IPS-NIHi7 (cell line): Measurements from ENCODE around the gene LRRTM1.

Experiments
- DNase-seq: peaks from one replicate; pipeline ENCODE4 v3.0.0; 2012; ENCODE audit warnings: mixed read lengths; ENCODE audit errors: extremely low spot score

Gene LRRTM1

GRCh38 chr2:80303909-80304837 lies at the start of gene LRRTM1:
LRRTM1 (minus strand) TSS chr2:80304752; CDS start chr2:80303819, 933 bp downstream.
- peak; percentile 56 for DNase-seq

DNA sequence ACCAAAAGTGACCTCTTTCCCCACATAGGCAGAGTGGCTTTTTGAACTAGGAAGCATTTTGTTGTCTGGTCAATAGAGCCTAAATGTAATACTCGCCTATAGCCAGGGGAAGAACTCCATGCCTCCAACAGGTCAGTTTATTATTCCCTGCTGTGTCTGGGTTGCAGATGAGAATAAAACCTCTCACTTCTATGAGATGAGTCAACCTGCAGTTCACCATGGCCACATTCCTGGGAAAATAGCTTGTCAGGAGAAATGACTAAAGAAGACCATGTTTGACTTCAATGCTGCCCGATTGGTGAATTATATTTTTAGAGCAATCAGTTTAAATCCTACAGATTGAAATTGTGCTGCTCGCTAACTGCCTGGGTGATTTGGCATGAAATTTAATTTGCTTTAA lies 46.7 kb upstream of the LRRTM1 start:
- DNase-seq, result no peak

GRCh38 chr2:80348953-80349352 lies 44.4 kb upstream of the LRRTM1 start:
- DNase-seq, result no peak

DNA sequence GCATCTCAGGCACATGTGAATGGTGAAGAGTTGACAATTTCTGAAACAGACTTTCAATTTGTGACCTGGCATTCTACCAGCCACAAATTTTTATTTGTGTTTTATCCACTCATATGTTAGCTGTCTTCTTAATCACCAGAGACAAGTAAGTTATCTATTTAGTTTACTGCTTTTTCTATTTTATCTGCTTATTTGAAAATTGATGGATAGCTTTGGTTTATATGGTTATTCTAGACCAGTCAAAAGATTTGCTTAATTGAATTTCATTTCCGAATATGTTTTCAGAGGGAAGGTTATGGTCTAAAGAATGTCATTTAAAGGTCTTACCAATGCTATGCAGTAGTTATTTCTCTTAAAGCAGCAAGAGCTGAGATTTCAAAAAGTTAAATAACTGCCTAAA lies 43.5 kb upstream of the LRRTM1 start:
- DNase-seq, result no peak

DNA sequence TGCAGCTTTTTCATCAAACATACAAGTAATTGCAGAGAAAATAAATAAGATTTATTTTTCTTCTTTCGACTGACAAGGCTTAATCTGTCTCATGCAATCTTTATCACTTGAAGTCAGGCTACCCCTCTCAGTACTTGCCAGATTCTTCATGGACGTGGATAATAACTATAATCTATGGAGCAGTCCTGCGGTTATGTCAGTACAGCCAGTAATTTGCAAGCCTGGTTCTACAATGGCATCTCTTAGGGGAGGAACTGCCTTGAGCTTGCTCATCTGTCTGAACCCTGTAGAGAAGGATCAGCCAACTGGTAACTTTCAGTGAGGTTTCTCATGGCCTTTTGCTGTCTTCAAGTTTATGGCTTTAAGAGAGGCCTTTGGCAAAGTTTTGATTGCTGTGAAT lies 35.5 kb upstream of the LRRTM1 start:
- no peak for DNase-seq

DNA sequence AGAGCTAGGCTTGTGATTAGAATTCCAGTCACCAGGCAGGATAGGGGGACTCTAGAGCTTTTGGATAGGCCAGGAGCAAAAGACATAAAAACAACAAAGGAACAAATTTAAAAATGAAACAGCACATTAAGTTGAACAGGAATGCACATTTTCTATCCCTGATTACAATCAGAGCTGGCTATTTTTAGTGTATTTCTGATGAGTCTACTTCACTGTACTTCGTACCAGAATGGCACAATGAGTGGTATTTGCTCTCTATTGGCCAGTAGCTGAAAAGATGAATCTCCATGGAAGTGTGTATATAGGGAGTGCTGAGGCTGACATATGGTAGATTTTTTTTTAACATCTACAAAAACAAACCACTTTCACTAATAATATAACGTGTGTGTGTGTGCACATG lies 34.2 kb upstream of the LRRTM1 start:
- no peak for DNase-seq

DNA sequence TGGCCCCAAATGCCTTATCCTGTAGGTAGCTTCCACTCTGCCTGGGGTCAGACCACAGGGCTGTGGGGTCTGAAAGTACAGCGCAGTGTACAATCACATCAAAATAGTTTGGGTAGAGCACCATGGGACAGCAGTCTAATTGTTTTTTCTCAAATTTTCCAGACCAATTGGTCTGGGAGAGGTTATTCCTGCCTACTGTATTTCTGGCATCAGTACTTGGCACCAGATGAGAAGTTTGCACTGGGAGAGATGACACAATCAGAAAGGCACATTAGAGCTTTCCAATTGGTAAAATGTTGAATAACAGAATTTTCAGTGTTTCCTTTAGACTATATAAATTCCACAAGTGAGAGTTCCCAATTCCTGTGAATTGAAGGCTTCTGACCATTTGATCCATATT lies 30.9 kb upstream of the LRRTM1 start:
- no peak for DNase-seq

GRCh38 chr2:80333886-80334285 lies 29.3 kb upstream of the LRRTM1 start:
- DNase-seq, result no peak

GRCh38 chr2:80330527-80331450 lies 26.2 kb upstream of the LRRTM1 start:
- DNase-seq, result no peak

DNA sequence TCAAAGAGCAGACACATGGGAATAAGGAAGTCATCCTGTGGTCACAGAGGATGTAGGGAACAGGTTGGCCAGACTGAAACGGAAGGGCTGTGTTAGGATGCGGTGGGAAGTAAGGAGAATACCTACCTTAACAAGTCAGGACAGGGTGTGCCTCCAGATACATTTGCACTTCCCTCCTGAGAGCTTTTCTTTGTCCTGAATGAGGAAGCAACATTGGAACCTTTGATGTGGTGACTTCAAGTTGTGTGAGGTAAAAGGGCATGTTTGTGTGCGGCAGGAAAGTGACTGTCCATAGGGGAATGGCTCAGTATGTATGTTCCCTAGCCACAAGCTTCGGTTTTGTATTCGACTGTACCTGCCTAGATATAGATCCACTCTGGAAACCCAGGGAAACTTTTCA lies 24.9 kb upstream of the LRRTM1 start:
- DNase-seq, result no peak

DNA sequence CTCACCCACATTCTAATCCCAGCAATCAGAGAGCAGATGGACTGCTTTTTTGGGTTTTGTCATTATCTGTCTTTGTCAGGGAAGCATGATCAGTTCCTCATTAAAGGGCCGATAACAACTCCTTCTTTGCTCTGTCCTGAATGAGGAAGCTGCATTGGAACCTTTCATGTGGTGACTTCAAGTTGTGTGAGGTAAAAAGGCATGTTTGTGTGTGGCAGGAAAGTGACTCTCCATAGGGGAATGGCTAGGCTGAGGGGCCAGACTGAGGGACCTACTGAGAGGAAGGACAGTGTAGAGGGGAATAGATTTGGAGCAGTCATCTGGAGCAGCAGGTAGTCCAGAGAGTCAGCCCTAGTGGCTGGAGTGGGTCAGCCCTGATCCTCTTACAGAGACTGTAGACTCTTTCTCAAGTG lies 23.6 kb upstream of the LRRTM1 start:
- DNase-seq, result no peak

DNA sequence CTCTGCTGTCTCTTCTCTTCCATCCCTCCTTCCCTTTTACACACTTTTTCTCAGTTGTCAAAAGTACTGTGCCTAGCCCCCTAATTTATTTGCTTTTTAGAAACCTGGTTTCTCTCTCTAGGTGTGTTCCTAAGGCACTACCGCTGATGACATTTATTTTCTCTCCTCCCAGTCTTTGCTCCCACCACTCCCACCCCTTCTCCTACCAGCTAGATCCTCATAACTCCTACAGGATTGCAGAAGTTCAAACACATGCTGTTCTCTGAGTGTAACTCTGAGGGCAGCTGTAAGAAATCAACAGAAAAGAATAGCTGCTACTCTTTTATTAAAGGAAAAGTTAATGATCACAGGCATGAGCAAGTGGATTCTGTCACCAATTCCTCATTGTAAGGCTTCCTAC lies 22.3 kb upstream of the LRRTM1 start:
- no peak for DNase-seq

- peak; percentile 37 for DNase-seq
Measured at GRCh38 chr2:80326214-80326613, 21.7 kb upstream of the LRRTM1 start.

GRCh38 chr2:80324525-80324924 lies 20.0 kb upstream of the LRRTM1 start:
- no peak for DNase-seq

DNA sequence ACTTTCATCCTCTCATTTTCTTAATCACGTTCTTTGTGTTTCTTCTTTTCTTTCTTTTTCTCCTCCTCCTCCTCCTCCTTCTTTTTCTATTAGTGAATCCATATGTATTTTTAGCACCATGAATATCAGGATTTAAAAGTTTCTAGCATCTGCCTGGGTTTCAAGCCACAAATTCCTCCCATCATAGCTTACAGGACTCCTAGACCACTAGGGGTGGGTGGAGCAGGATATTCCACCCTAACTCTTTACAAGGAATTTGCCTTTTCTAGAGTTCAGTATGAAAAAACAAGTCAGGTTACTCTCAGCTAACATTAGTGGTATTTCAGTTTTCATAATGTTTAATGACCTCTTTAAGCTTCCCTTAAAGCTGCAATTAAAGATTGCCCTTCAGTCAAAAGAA lies 19.1 kb upstream of the LRRTM1 start:
- no peak for DNase-seq

- DNase-seq, result no peak
Measured at GRCh38 chr2:80322958-80323357, 18.4 kb upstream of the LRRTM1 start.

GRCh38 chr2:80322311-80322920 lies 17.9 kb upstream of the LRRTM1 start:
- peak; percentile 49 for DNase-seq

DNA sequence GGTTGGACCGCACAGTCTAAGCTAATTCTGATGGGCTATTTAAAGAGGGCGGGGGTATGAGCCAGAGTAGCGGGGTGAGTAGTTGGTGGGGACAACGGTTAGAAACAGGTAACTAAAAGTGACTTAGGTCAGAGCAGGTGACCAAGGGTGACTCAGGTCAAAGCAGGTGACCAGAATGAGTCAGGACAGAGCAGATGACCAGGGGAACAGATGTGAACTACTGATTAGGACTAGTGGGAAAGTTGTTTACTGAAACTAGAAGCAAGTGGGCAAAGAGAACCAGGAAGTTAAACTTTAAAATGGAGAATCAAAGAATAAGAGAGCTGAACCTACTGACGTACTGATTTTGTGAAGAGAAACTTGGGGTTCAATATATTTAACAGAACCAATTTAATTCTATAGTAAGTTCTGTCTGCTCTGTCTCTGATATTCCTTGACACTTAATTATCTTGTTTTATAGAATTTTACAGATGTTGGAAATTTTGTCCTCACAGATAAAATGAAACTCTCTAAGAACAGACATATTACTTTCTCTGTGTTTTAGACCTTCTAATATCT lies 7.8 kb upstream of the LRRTM1 start:
- DNase-seq, result no peak

DNA sequence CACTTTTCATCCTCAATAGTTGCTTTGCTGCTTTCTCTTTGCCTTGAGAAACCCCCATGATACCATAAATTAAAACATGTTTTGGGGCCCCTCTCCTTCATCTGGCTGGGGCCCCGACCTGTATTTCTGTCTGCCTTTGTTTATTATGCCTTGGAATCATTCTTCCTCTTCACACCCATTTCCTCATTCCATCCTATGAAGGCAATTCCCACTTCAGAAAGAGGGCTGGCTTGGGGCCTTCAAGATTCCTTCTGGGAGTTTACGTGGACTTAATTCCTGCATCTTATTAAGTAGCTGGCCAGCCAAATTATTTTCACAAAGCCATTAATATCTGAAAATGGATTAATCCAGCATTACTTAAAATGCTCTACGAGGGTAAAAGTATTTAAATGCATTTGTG lies 6.8 kb upstream of the LRRTM1 start:
- no peak for DNase-seq

DNA sequence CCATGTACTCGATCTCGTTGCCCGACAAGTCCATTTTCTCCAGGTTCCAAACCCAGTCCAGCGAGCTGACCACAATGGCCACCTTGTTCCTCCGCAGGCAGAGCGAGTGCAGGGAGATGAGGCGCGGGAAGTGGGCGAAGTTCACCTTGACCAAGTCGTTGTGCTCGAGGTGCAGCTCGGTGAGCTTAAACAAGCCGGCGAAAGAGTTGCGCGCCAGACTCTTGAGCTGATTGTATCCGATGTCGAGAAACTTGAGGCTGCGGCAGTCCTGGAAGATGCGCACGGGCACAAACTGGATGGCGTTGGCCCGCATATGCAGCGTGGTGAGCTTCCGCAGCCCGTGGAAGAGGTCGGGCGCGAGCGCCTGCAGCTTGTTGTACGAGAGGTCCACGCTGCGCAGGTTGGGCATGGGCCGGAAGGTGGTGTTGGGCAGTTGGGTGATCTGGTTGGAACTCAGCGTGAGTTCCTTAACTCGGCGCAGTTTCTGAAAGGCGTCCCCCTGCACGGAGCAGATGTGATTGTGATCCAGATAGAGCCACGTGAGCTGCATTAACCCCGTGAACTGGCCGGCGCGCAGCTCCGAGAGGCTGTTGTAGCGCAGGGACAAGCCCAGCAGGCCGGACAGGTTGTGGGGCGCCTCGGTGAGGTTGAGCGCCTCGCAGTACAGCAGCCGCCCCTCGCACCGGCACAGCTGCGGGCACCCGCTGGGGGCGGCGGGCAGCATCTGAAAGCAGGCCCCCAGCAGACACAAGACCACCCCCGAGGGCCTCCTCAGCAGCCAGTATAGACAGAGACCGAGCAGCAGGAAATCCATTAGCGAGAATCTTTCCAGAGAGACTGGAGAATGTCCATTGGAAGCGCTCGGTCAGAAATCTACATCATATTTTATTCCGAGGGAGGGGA lies 1.3 kb downstream of the LRRTM1 start:
- DNase-seq, result peak; percentile 35
